Left colon (tissue), 2 donors: ENCODE measurements around the gene CNDP2. TPM values are rescaled to one million over a fixed set of nuclear protein-coding genes. Genes with fewer than 3 reads are reported as not detected.
"Not testable (repeated sequence)": the region's sequence is repeated elsewhere in the genome, so short reads cannot be mapped to it uniquely, and the experiment has no call there.

Experiments used
- ATAC-seq: fragments of 200-7000 bp; cut with Tn5 transposase; one replicate; pipeline ENCODE4 v1.9.1; 2020; ENCODE audit warnings: mild to moderate bottlenecking, moderate library complexity
- DNase-seq, 2 donors: peaks; one replicate each; pipeline ENCODE4 v3.0.0-alpha.2; 2020
- intact Hi-C, 2 donors: fragments of 100-400 bp; cut with DNase I in 1 of 2; cut with micrococcal nuclease in 1 of 2; formaldehyde crosslinking; loops; one replicate each; pipeline versions ENCODE4 v1.11.2 to v1.14.0; 2022; cut with DNase I, micrococcal nuclease
- total RNA-seq, 2 donors: library from RNA; stranded (reverse); fragmentation: NEBNext Ultra II Directional; extraction: Animal tissue kit (Norgen Biotek cat#: 25700); gene quantifications; one replicate each; pipeline ENCODE4 v1.2.1, GENCODE V29; 2021
- donor health status: DM: no; HTN: no; CAD: no.
- donor health status: DM: yes; HTN: yes; CAD: no.

Gene CNDP2
- total RNA-seq, 2 donors from 2014 or later, result 195 to 222 TPM

GRCh38 chr18:74512321-74513053 is 16.3 kb downstream of the CNDP2 start:
- ATAC-seq, result no peak
- peak in 1 of 2 donors; percentile 12 for DNase-seq
- intact Hi-C loops, result no loop called here

- intact Hi-C loops, result no loop called here
- DNase-seq, result no peak
- ATAC-seq, result no peak
Observed at GRCh38 chr18:74513149-74513882, 17.2 kb downstream of the CNDP2 start.

GRCh38 chr18:74513883-74514205 is 17.7 kb downstream of the CNDP2 start:
- ATAC-seq, result no peak
- intact Hi-C loops, result no loop called here
- no peak for DNase-seq

GRCh38 chr18:74514860-74515495 is 18.8 kb downstream of the CNDP2 start:
- no peak for ATAC-seq
- DNase-seq, result no peak
- intact Hi-C loops, result no loop called here

- DNase-seq (peak in 1 of 2 donors; percentile 21), ATAC-seq (no peak)
- intact Hi-C loops, result no loop called here
Observed at GRCh38 chr18:74515620-74516231, 19.6 kb downstream of the CNDP2 start.

- peak in 1 of 2 donors; percentile 14 for DNase-seq
- intact Hi-C loops, result no loop called here
- ATAC-seq, result no peak
Observed at GRCh38 chr18:74516271-74517235, 20.4 kb downstream of the CNDP2 start.

- peak; percentile 76 for ATAC-seq
Observed at GRCh38 chr18:74517236-74517630, 21.1 kb downstream of the CNDP2 start.

GRCh38 chr18:74518456-74519295 is 22.5 kb downstream of the CNDP2 start:
- no peak for ATAC-seq
- DNase-seq, result no peak
- intact Hi-C loops, result no loop called here

More at GRCh38 chr18:74517236-74517630, 21.1 kb downstream of the CNDP2 start:
- intact Hi-C loops, result no loop called here
- peak in 1 of 2 donors; percentile 24 for DNase-seq

- DNase-seq, result no peak
Observed at GRCh38 chr18:74519320-74520095, 23.3 kb downstream of the CNDP2 start.

GRCh38 chr18:74520096-74520833 is 24.1 kb downstream of the CNDP2 start:
- intact Hi-C loops, result no loop called here
- DNase-seq, result no peak

More at GRCh38 chr18:74519320-74520095, 23.3 kb downstream of the CNDP2 start:
- ATAC-seq, result no peak
- intact Hi-C loops, result no loop called here

GRCh38 chr18:74521068-74521725 is 25.0 kb downstream of the CNDP2 start:
- intact Hi-C loops, result no loop called here
- ATAC-seq (no peak), DNase-seq (no peak)

More at GRCh38 chr18:74520096-74520833, 24.1 kb downstream of the CNDP2 start:
- ATAC-seq, result no peak

- DNase-seq (no peak), ATAC-seq (no peak)
- intact Hi-C loops, result no loop called here
Observed at GRCh38 chr18:74522635-74523548, 26.7 kb downstream of the CNDP2 start.

- DNase-seq (peak; percentile 57 to 60), ATAC-seq (peak; percentile 52)
- intact Hi-C loops, result no loop called here
Observed at GRCh38 chr18:74524097-74524496, 27.9 kb downstream of the CNDP2 start.

- DNase-seq, ATAC-seq, intact Hi-C loops: not testable (repeated sequence)
Observed at GRCh38 chr18:74524915-74525314, 28.8 kb downstream of the CNDP2 start.
